Measurements from ENCODE around the gene ST8SIA6. TPM values are rescaled to one million over a fixed set of nuclear protein-coding genes. Genes with fewer than 3 reads are reported as not detected.

Gene ST8SIA6
- total RNA-seq, 3 donors from 2014 or later (not counting 1 experiment from before 2014, with no cell fraction given) = 12.2 to 19.7 (median 12.5) TPM

DNA sequence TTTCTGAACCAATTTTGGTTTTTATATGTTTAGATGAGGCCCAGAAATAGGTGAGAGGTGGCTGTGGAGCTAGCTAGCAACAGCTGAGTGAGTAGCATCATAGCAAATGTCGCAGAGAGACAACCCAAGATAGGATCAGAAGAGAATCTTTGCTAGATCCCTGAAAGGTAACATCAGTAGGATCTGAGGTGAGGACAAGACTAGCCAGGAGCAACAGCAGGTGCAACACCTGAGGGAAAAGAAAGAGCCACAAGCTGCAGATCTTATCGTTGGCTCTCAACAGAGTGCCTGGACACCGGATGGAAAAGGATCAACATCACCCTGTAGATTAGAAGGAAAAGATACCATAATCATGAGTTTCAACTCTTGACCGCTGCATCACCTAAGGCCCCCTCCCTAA lies 4.4 kb downstream of the ST8SIA6 start:
- Histone ChIP-seq H3K4me3 (ENCODE audit: low read length) (no peak overlapping the region), H3K27me3 (ENCODE audit: control insufficient read depth, insufficient read depth, low read length) (no peaks in the 10 kb centered on the region), H3K9me3 (ENCODE audit: control insufficient read depth, insufficient read depth, low read length) (peaks cover 2% of the 10 kb centered on the region), H3K27ac (ENCODE audit: low read length) (no peak overlapping the region), H3K4me1 (ENCODE audit: control insufficient read depth, insufficient read depth, low read length) (peaks cover 13% of the 10 kb centered on the region), H3K36me3 (ENCODE audit: control insufficient read depth, insufficient read depth, low read length) (peaks cover 6% of the 10 kb centered on the region)
- H3K4me1 Mint-ChIP-seq = peaks cover 28 to 33% of the 10 kb centered on the region in 2 donors
- no peaks in the 10 kb centered on the region for H3K27me3 Mint-ChIP-seq (ENCODE audit: low read depth in 2 of 2)
- no peak for ATAC-seq
- 99% methylated on average over 4 of the region's 4 CpGs for WGBS (ENCODE audit: insufficient coverage)
- TF ChIP-seq, protein P1, sequence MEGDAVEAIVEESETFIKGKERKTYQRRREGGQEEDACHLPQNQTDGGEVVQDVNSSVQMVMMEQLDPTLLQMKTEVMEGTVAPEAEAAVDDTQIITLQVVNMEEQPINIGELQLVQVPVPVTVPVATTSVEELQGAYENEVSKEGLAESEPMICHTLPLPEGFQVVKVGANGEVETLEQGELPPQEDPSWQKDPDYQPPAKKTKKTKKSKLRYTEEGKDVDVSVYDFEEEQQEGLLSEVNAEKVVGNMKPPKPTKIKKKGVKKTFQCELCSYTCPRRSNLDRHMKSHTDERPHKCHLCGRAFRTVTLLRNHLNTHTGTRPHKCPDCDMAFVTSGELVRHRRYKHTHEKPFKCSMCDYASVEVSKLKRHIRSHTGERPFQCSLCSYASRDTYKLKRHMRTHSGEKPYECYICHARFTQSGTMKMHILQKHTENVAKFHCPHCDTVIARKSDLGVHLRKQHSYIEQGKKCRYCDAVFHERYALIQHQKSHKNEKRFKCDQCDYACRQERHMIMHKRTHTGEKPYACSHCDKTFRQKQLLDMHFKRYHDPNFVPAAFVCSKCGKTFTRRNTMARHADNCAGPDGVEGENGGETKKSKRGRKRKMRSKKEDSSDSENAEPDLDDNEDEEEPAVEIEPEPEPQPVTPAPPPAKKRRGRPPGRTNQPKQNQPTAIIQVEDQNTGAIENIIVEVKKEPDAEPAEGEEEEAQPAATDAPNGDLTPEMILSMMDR (IDR thresholded peaks at IDR 0.05) = no peak
- no peak overlapping the region for H3K4me3 Mint-ChIP-seq
- DNase-seq = no peak
- intact Hi-C loops (cut with micrococcal nuclease) = loop anchor here (10.0 kb wide), 1 partner anchor 425 kb away; no protein-coding TSS in a partner anchor
- peaks cover 29% of the 10 kb centered on the region for H3K36me3 Mint-ChIP-seq
- peaks cover 0 to 2% of the 10 kb centered on the region in 2 donors for H3K9me3 Mint-ChIP-seq
- H3K27ac Mint-ChIP-seq = peak overlapping the region; percentile 15 to 83

DNA sequence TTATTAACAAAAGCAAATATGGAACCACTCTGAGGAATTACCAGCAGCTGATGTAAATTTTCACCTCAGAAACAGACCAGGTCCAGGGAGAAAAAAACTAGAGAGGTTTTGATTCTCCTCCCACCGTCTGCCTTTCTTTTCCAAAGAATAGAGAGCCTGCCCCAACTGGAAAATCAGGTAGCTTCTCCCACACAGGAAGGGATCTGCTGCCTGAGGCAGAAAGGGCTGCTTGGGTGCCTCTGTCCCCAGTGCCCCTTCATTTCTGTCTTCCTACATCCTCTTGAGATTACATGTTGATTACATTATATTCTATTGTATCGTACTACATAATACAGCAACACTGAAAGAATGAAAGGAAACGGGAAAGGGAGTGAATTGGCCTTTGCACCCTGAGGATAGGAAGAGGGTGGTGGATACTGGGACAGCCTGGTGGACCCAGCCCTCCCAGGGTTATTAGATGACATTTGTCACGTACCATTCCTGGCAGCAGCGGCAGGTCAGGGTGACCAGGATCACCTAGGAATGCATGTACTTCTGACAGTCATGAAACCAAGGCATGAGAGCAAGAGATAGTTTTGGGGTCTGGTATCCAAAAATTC lies 8.9 kb downstream of the ST8SIA6 start:
- H3K9me3 Mint-ChIP-seq = peaks cover 0 to 2% of the 10 kb centered on the region in 2 donors
- Histone ChIP-seq H3K27ac (ENCODE audit: low read length) (no peak overlapping the region), H3K27me3 (ENCODE audit: control insufficient read depth, insufficient read depth, low read length) (no peaks in the 10 kb centered on the region), H3K9me3 (ENCODE audit: control insufficient read depth, insufficient read depth, low read length) (peaks cover 2% of the 10 kb centered on the region), H3K36me3 (ENCODE audit: control insufficient read depth, insufficient read depth, low read length) (peaks cover 6% of the 10 kb centered on the region), H3K4me1 (ENCODE audit: control insufficient read depth, insufficient read depth, low read length) (peaks cover 5% of the 10 kb centered on the region), H3K4me3 (ENCODE audit: low read length) (no peak overlapping the region)
- 90% methylated on average over 4 of the region's 5 CpGs for whole genome bisulfite sequencing (ENCODE audit: insufficient coverage)
- H3K4me3 Mint-ChIP-seq = no peak overlapping the region
- intact Hi-C loops (cut with micrococcal nuclease) = no loop called here
- peaks cover 19 to 25% of the 10 kb centered on the region in 2 donors for H3K4me1 Mint-ChIP-seq
- DNase-seq = no peak
- TF ChIP-seq, protein P1 (IDR thresholded peaks at IDR 0.05) = no peak
- H3K36me3 Mint-ChIP-seq = peaks cover 24% of the 10 kb centered on the region
- H3K27ac Mint-ChIP-seq = peak overlapping the region; percentile 88 to 94
- ATAC-seq = no peak
- no peaks in the 10 kb centered on the region for H3K27me3 Mint-ChIP-seq (ENCODE audit: low read depth in 2 of 2)

DNA sequence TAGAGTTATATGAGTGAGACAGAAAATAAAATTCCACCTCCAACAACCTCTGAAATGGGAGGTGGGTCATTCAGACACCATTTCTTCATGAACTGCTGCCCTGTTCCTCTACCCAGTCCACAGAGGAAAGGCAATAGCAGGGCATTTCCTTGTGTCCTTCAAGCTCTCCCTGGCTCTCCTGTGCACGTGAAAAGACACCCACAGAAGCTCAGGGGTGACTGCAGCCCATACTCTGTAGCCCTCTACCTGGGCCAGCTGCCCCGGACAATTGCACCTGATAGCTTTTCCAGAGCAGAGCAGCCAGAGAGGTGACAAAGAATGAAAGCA lies 10.0 kb downstream of the ST8SIA6 start:
- 53% methylated on average over 2 of the region's 2 CpGs for WGBS (ENCODE audit: insufficient coverage)
- Histone ChIP-seq H3K27me3 (ENCODE audit: control insufficient read depth, insufficient read depth, low read length) (no peaks in the 10 kb centered on the region), H3K36me3 (ENCODE audit: control insufficient read depth, insufficient read depth, low read length) (no peaks in the 10 kb centered on the region), H3K4me3 (ENCODE audit: low read length) (no peak overlapping the region), H3K4me1 (ENCODE audit: control insufficient read depth, insufficient read depth, low read length) (peaks cover 5% of the 10 kb centered on the region), H3K9me3 (ENCODE audit: control insufficient read depth, insufficient read depth, low read length) (peaks cover 2% of the 10 kb centered on the region), H3K27ac (ENCODE audit: low read length) (peak overlapping the region; percentile 37)
- H3K27ac Mint-ChIP-seq = peak overlapping the region; percentile 88 to 94
- H3K9me3 Mint-ChIP-seq = no peaks in the 10 kb centered on the region
- ATAC-seq = peak in 1 of 3 donors; percentile 49
- TF ChIP-seq, protein P1 (IDR thresholded peaks at IDR 0.05) = no peak
- peaks cover 12% of the 10 kb centered on the region for H3K36me3 Mint-ChIP-seq
- intact Hi-C loops (cut with micrococcal nuclease) = loop anchor here (1.0 kb wide), 1 partner anchor 67 kb away; no protein-coding TSS in a partner anchor
- DNase-seq = no peak
- H3K4me3 Mint-ChIP-seq = peak overlapping the region; percentile 59
- H3K27me3 Mint-ChIP-seq (ENCODE audit: low read depth in 2 of 2) = no peaks in the 10 kb centered on the region
- peaks cover 25 to 31% of the 10 kb centered on the region in 2 donors for H3K4me1 Mint-ChIP-seq

Measured in natural killer cell (primary cell).